H1 (cell line): ENCODE data around the gene ADGRV1. TPM values are rescaled to one million over a fixed set of nuclear protein-coding genes. Genes with fewer than 3 reads are reported as not detected.

Source experiments
- CTCF ChIA-PET: fragments of 300-600 bp; sonication (Branson Sonifier 250); formaldehyde crosslinking; loops from one replicate; lab custom pipeline; 2021; ENCODE audit not compliant: partially characterized antibody; lab: Charles Lee
- POLR2A ChIA-PET: fragments of 300-600 bp; sonication (Branson Sonifier 250); formaldehyde crosslinking; loops from one replicate; lab custom pipeline; 2021; ENCODE audit warnings: inconsistent platforms; ENCODE audit not compliant: partially characterized antibody; lab: Charles Lee
- DNase-seq, 2 experiments: peaks; one replicate each; pipeline versions ENCODE4 v3.0.0 to v3.0.0-alpha.2; 2010 to 2022; ENCODE audit warnings: low spot score in 2 of 2, low read depth in 1 of 2, mixed read lengths in 1 of 2
- FAIRE-seq: peaks from 2 replicates; lab custom pipeline; 2011; peaks lifted over from hg19 to GRCh38; lab: Jason Lieb, UNC
- H2AFZ ChIP-seq: 2 replicates; pipeline ENCODE4 v1.8.1; 2012; ENCODE audit warnings: low read length, inconsistent platforms
- H2AK5ac ChIP-seq: 2 replicates; pipeline ENCODE4 v1.6.1; 2013; ENCODE audit warnings: low read depth, low read length
- H2BK120ac ChIP-seq: replicated peaks from 2 replicates; pipeline ENCODE3; 2013; ENCODE audit warnings: low read depth, low read length, inconsistent platforms
- H2BK12ac ChIP-seq: 2 replicates; pipeline ENCODE4 v1.6.1; 2013; ENCODE audit warnings: low read depth, low read length
- H2BK15ac ChIP-seq: 2 replicates; pipeline ENCODE4 v1.6.1; 2013; ENCODE audit warnings: low read length
- H2BK20ac ChIP-seq: 2 replicates; pipeline ENCODE4 v1.6.1; 2013; ENCODE audit warnings: low read length
- H2BK5ac ChIP-seq: 2 replicates; pipeline ENCODE4 v1.6.1; 2013; ENCODE audit warnings: low read depth, low read length
- H3K14ac ChIP-seq: 2 replicates; pipeline ENCODE4 v1.6.1; 2013; ENCODE audit warnings: inconsistent platforms; ENCODE audit not compliant: insufficient read length
- H3K18ac ChIP-seq: 2 replicates; pipeline ENCODE4 v1.6.1; 2013; ENCODE audit warnings: low read length; ENCODE audit errors: extremely low read depth
- H3K23ac ChIP-seq: 2 replicates; pipeline ENCODE4 v1.6.1; 2013; ENCODE audit warnings: inconsistent platforms; ENCODE audit not compliant: insufficient read length
- H3K23me2 ChIP-seq: 2 replicates; pipeline ENCODE4 v1.6.1; 2013; ENCODE audit warnings: low read depth, low read length
- H3K27ac ChIP-seq: 2 replicates; pipeline ENCODE4 v1.6.1; 2011; ENCODE audit warnings: low read depth, low read length, inconsistent platforms
- H3K27me3 ChIP-seq, 4 experiments: replicated peaks in 1 of 4; 1 replicate in 1 of 4; 2 replicates in 3 of 4; pipeline versions ENCODE4 v1.6.1 to v1.8.1; 2011 to 2013; ENCODE audit warnings: low read length in 3 of 4, mild to moderate bottlenecking in 3 of 4, inconsistent platforms in 2 of 4, mixed read lengths in 2 of 4, moderate library complexity in 1 of 4; ENCODE audit not compliant: control insufficient read depth in 3 of 4, insufficient read depth in 3 of 4; ENCODE audit errors: extremely low read depth in 1 of 4
- H3K36me3 ChIP-seq, 4 experiments: 2 replicates each; pipeline versions ENCODE4 v1.6.1 to v1.8.1; 2011 to 2013; ENCODE audit warnings: mild to moderate bottlenecking in 4 of 4, low read length in 3 of 4, moderate library complexity in 2 of 4, control low read depth in 1 of 4, inconsistent platforms in 1 of 4; ENCODE audit not compliant: insufficient read depth in 4 of 4, control insufficient read depth in 2 of 4
- H3K4ac ChIP-seq: replicated peaks from 2 replicates; pipeline ENCODE3; 2013; ENCODE audit warnings: low read length, low read depth, mixed read lengths, inconsistent platforms; ENCODE audit not compliant: insufficient read length
- H3K4me1 ChIP-seq, 4 experiments: replicated peaks in 1 of 4; 1 replicate in 1 of 4; 2 replicates in 3 of 4; pipeline versions ENCODE4 v1.6.1 to v1.8.1; 2011 to 2013; ENCODE audit warnings: low read length in 3 of 4, inconsistent platforms in 2 of 4, mixed read lengths in 1 of 4; ENCODE audit not compliant: insufficient read depth in 4 of 4, control insufficient read depth in 3 of 4
- H3K4me2 ChIP-seq, 2 experiments: 2 replicates each; pipeline versions ENCODE4 v1.6.1 to v1.8.1; 2011 to 2013; ENCODE audit warnings: low read depth in 2 of 2, low read length in 2 of 2, control low read depth in 1 of 2, inconsistent platforms in 1 of 2, mild to moderate bottlenecking in 1 of 2; ENCODE audit not compliant: insufficient read depth in 1 of 2
- H3K4me3 ChIP-seq, 4 experiments: fragments of 200-600, 300-600 bp in 1 of 4; sonication (generic), shearing (Covaris generic), sonication (Bioruptor Twin) in 1 of 4; 2 replicates each; pipeline versions ENCODE4 v1.5.1 to v1.8.1; 2011 to 2016; ENCODE audit warnings: low read length in 4 of 4, low read depth in 3 of 4, control low read depth in 2 of 4, inconsistent platforms in 2 of 4, mild to moderate bottlenecking in 2 of 4, mixed read lengths in 1 of 4, moderate library complexity in 1 of 4; ENCODE audit not compliant: insufficient read depth in 2 of 4; ENCODE audit errors: extremely low read depth in 1 of 4
- H3K56ac ChIP-seq: replicated peaks from 2 replicates; pipeline ENCODE3; 2013; ENCODE audit warnings: low read depth, mild to moderate bottlenecking, mixed read lengths, low read length, inconsistent platforms; ENCODE audit not compliant: insufficient read length
- H3K79me1 ChIP-seq: 2 replicates; pipeline ENCODE4 v1.6.1; 2013; ENCODE audit warnings: low read depth, low read length, control low read depth
- H3K79me2 ChIP-seq, 2 experiments: 2 replicates each; pipeline versions ENCODE4 v1.6.1 to v1.8.1; 2012 to 2013; ENCODE audit warnings: low read length in 2 of 2, mild to moderate bottlenecking in 2 of 2, inconsistent platforms in 1 of 2; ENCODE audit not compliant: insufficient read depth in 2 of 2, control insufficient read depth in 1 of 2
- H3K9ac ChIP-seq, 4 experiments: replicated peaks in 1 of 4; 1 replicate in 1 of 4; 2 replicates in 3 of 4; pipeline versions ENCODE4 v1.6.1 to v1.8.1; 2011 to 2013; ENCODE audit warnings: low read depth in 3 of 4, low read length in 3 of 4, control low read depth in 2 of 4, mild to moderate bottlenecking in 2 of 4, moderate library complexity in 2 of 4, inconsistent platforms in 1 of 4; ENCODE audit errors: extremely low read depth in 1 of 4
- H3K9me3 ChIP-seq, 2 experiments: 2 replicates each; pipeline versions ENCODE4 v1.6.1 to v1.8.1; 2012 to 2013; ENCODE audit warnings: mild to moderate bottlenecking in 2 of 2, moderate library complexity in 2 of 2, control low read depth in 1 of 2, inconsistent platforms in 1 of 2, low read depth in 1 of 2, low read length in 1 of 2, mixed read lengths in 1 of 2; ENCODE audit not compliant: insufficient read depth in 2 of 2
- H4K20me1 ChIP-seq, 2 experiments: replicated peaks in 1 of 2; 2 replicates each; pipeline versions ENCODE3 to v1.8.1; 2011 to 2013; ENCODE audit warnings: inconsistent platforms in 2 of 2, low read length in 2 of 2, mild to moderate bottlenecking in 1 of 2; ENCODE audit not compliant: insufficient read depth in 2 of 2, control insufficient read depth in 1 of 2
- H4K5ac ChIP-seq: 2 replicates; pipeline ENCODE4 v1.6.1; 2013; ENCODE audit warnings: low read length, low read depth, mixed read lengths, inconsistent platforms; ENCODE audit not compliant: insufficient read length
- H4K8ac ChIP-seq: 2 replicates; pipeline ENCODE4 v1.8.0; 2013; ENCODE audit warnings: mild to moderate bottlenecking, moderate library complexity, low read length, inconsistent platforms; ENCODE audit not compliant: insufficient read depth; ENCODE audit errors: extremely low read depth
- H4K91ac ChIP-seq: replicated peaks from 2 replicates; pipeline ENCODE3; 2013; ENCODE audit warnings: low read length, mixed read lengths, inconsistent platforms; ENCODE audit not compliant: insufficient read length
- EGR1 ChIP-seq: IDR thresholded peaks from 2 replicates; pipeline ENCODE4 v1.6.1; 2011; ENCODE audit warnings: low read depth, low read length, borderline replicate concordance
- EZH2 ChIP-seq: fragments of 200-600 bp; sonication (generic); IDR thresholded peaks from 2 replicates; pipeline ENCODE4 v1.7.1; 2012; ENCODE audit warnings: low read depth, mild to moderate bottlenecking, moderate library complexity, low read length, inconsistent platforms; ENCODE audit not compliant: severe bottlenecking
- GTF2F1 ChIP-seq: IDR thresholded peaks from 2 replicates; pipeline ENCODE4 v1.6.1; 2012; ENCODE audit warnings: low read depth, low read length, improper control_type of control experiment, borderline replicate concordance
- JUND ChIP-seq: IDR thresholded peaks from 2 replicates; pipeline ENCODE4 v1.6.1; 2011; ENCODE audit warnings: mild to moderate bottlenecking, improper control_type of control experiment, low read length
- MAX ChIP-seq: IDR thresholded peaks from 2 replicates; pipeline ENCODE4 v1.6.1; 2012; ENCODE audit warnings: inconsistent platforms
- SIN3A ChIP-seq, 2 experiments: IDR thresholded peaks in 1 of 2; conservative IDR thresholded peaks in 1 of 2; 2 replicates each; pipeline ENCODE4 v1.6.1; 2011 to 2012; ENCODE audit warnings: low read length in 2 of 2, improper control_type of control experiment in 1 of 2, low read depth in 1 of 2, mild to moderate bottlenecking in 1 of 2
- WGBS, 2 experiments: shearing (Covaris generic) in 1 of 2; methylation state at CpG; one replicate each; pipeline versions ENCODE4 v1.1.6 to v1.1.7; 2013 to 2015; ENCODE audit warnings: low lambda C conversion rate in 2 of 2, mixed read lengths in 2 of 2, inconsistent platforms in 1 of 2, low coverage in 1 of 2, missing lambda C conversion rate in 1 of 2; ENCODE audit not compliant: insufficient replicate concordance in 2 of 2, insufficient coverage in 1 of 2, insufficient read length in 1 of 2; ENCODE audit errors: extremely low coverage in 1 of 2, missing lambda C conversion rate in 1 of 2; 5-methylcytosine and 5-hydroxymethylcytosine counted together
- polyA plus RNA-seq, 7 experiments: library from polyadenylated mRNA; depleted of rRNA in 3 of 7; stranded (reverse) in 5 of 7; unstranded in 2 of 7; fragments of >200 nt in 5 of 7; fragments of 200-250 nt in 2 of 7; gene quantifications; 1 replicate in 5 of 7; 2 replicates in 1 of 7; 4 replicates in 1 of 7; pipeline versions ENCODE4 v1.2.1 to v1.2.3, GENCODE V29; 2011 to 2013; ENCODE audit warnings: missing spikeins in 2 of 7, mixed read lengths in 2 of 7
- total RNA-seq: library from RNA; stranded (reverse); fragmentation: NEBNext Ultra II Directional; extraction: Animal tissue kit (Norgen Biotek cat#: 25700); gene quantifications from 2 replicates; pipeline ENCODE4 v1.2.1, GENCODE V29; 2021

The ADGRV1 gene
- total and polyA plus RNA-seq, 2 of the 8 experiments (the other 6 are each of a cell fraction or from before 2014, with no cell fraction given) = 53.1 to 62.2 TPM

- Histone ChIP-seq H3K56ac (no peak overlapping the region), H2AFZ (no peak overlapping the region)
Observed at GRCh38 chr5:90965110-90965685, 406.6 kb downstream of the ADGRV1 start.

More at GRCh38 chr5:90965110-90965685, 406.6 kb downstream of the ADGRV1 start:
- no peaks in the 10 kb centered on the region for H3K79me1 ChIP-seq
- H4K20me1 ChIP-seq = no peaks in the 10 kb centered on the region
- H3K14ac ChIP-seq = no peak overlapping the region
- no peak overlapping the region for H4K8ac ChIP-seq
- peaks cover 0 to 30% (median 14%) of the 10 kb centered on the region in 4 experiments; a peak in 6 of 8 replicates for H3K36me3 ChIP-seq
- ChIA-PET POLR2A (no interaction called here), CTCF (no interaction called here)
- no peaks in the 10 kb centered on the region for H3K27me3 ChIP-seq
- H3K23me2 ChIP-seq = no peaks in the 10 kb centered on the region
- H4K5ac ChIP-seq = no peak overlapping the region
- no peak for FAIRE-seq
- H2BK15ac ChIP-seq = no peak overlapping the region
- H3K9ac ChIP-seq = no peak overlapping the region
- H2BK12ac ChIP-seq = no peak overlapping the region
- H2AK5ac ChIP-seq = no peak overlapping the region
- peaks cover 10 to 12% of the 10 kb centered on the region in 2 experiments for H3K9me3 ChIP-seq
- H3K4me2 ChIP-seq = no peak overlapping the region
- no peaks in the 10 kb centered on the region for H3K4me1 ChIP-seq
- H3K23ac ChIP-seq = no peak overlapping the region
- H3K27ac ChIP-seq = no peak overlapping the region
- no peak overlapping the region for H2BK5ac ChIP-seq
- no peaks in the 10 kb centered on the region for H3K79me2 ChIP-seq
- no peak overlapping the region for H3K18ac ChIP-seq
- no peak overlapping the region for H3K4me3 ChIP-seq
- H3K4ac ChIP-seq = no peak overlapping the region
- no peak overlapping the region for H2BK120ac ChIP-seq
- H2BK20ac ChIP-seq = no peak overlapping the region
- TF ChIP-seq EGR1 (no peak), SIN3A (conservative IDR thresholded peaks at IDR 0.05 in 1 of 2, IDR thresholded peaks at IDR 0.05 in 1 of 2; ENCODE audit: low read depth in 1 of 2, low read length in 2 of 2) (no peak), MAX (no peak), EZH2 (no peak), JUND (no peak), GTF2F1 (no peak)
- TF ChIP-seq, all 59 proteins: peak for 0
- 90% methylated on average over 7 of the region's 7 CpGs; no CpG with 5 or more reads in 1 of the 2 experiments for whole genome bisulfite sequencing, 2 experiments
- DNase-seq = no peak
- no peak overlapping the region for H4K91ac ChIP-seq
